ENCODE results near the gene KCNQ1. TPM values are rescaled to one million over a fixed set of nuclear protein-coding genes. Genes with fewer than 3 reads are reported as not detected.

The KCNQ1 gene
- polyA plus RNA-seq, 1 donor from 2014 or later: not detected

DNA sequence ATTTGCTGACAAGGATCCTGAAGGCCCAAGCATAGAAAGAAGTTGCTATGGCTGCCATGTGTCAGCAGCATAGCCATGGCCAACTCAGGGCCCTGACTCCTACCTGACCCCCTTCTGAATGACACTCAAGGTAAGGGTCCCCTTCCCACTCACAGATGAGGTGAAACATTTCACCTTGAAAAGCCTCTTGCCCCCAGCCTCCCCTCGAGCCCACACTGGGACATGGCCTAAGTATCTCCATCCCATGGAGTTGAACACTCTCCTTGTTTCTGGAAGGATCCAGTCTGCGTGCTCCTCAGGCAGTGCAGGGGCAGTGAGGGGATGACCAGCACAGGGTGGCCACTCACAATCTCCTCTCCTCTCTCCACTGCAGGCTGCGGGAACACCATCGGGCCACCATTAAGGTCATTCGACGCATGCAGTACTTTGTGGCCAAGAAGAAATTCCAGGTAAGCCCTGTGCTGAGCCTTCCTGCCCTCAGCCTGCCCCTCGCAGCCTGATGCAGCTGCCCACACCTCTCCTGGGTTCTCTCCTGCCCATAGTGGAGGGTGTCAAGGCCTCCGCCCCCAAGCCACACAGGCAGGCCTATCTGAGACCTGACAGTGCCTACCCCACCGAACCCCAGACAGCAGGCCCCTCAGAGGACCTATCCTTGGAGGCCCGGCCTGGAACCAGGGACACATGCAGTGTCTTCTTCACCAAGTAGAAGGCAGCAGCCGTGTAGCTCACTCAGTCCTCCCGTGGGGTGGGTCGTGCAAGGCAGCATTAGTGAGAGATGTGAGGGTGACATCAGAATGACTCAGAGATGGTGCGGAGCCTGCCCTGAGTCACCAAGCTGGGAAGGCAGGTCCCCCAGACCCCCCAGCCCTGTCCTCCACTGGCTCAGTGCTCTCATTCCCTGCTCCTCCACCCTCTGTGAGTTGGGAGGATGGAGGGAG lies 323.9 kb downstream of the KCNQ1 start:
- H3K9me3 ChIP-seq (ENCODE audit: low read length): no peaks in the 10 kb centered on the region
- no peaks in the 10 kb centered on the region for H3K27me3 ChIP-seq (ENCODE audit: insufficient read depth, low read depth, low read length)
- H3K9me2 ChIP-seq (ENCODE audit: insufficient read depth, low read length): no peaks in the 10 kb centered on the region

DNA sequence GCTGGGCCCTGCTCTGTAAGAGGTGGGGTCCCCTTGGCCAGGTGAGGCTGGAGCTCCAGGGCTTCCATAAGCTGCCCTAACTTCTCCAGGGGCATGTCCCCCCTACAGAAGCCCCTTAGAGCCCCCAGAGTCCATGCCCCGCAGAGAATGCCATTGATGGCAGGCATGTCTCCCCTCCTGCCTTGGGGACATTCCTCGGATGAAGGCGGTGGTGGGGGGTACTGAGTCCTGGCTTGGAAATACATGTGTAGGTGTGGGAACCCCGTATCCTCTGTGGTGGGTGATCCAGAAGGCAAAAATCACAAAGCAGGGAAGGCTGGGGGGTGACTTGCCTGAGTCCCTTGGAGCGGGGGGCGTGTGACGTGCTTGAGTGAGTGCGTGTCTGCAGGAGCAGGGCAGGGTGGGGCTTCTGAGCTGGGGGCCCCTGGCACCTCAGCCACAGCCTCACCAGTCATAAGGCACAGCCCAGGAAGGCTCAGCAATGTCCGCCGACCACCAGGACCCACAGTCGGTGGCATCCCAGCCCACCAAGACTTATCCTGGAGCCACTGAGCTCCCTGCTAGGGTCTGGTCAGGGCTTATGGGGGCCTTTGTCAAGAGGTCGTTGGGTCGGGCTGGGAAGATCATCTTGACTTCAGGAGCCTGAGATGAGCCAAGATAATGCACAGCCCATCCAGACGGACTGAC lies 324.7 kb downstream of the KCNQ1 start:
- Histone ChIP-seq H3K4me3 (ENCODE audit: low read length) (no peak overlapping the region), H3K9ac (ENCODE audit: low read length) (no peak overlapping the region), H3K4me2 (ENCODE audit: low read length) (no peak overlapping the region), H3K36me3 (ENCODE audit: insufficient read depth, low read length) (no peaks in the 10 kb centered on the region), H3K79me2 (replicated peaks; ENCODE audit: insufficient read depth, low read length) (no peaks in the 10 kb centered on the region), H3K27me3 (ENCODE audit: insufficient read depth, low read depth, low read length) (no peaks in the 10 kb centered on the region), H3K27ac (ENCODE audit: low read length) (no peak overlapping the region), H4K20me1 (ENCODE audit: insufficient read depth) (no peaks in the 10 kb centered on the region), H3K9me3 (ENCODE audit: low read length) (no peaks in the 10 kb centered on the region), H3F3A (ENCODE audit: insufficient read depth, low read length, poor library complexity, severe bottlenecking) (no peaks in the 10 kb centered on the region), H3K9me2 (ENCODE audit: insufficient read depth, low read length) (no peaks in the 10 kb centered on the region), H2AFZ (ENCODE audit: low read depth, low read length) (no peak overlapping the region)
- TF ChIP-seq EZH2 (IDR thresholded peaks at IDR 0.05; ENCODE audit: borderline replicate concordance, insufficient read depth, low read length, poor library complexity, severe bottlenecking) (no peak), RAD21 (conservative IDR thresholded peaks at IDR 0.05) (no peak), SMC3 (conservative IDR thresholded peaks at IDR 0.05; ENCODE audit: poor library complexity) (no peak), POLR2AphosphoS5 (IDR thresholded peaks at IDR 0.05) (no peak), MXI1 (conservative IDR thresholded peaks at IDR 0.05; ENCODE audit: poor library complexity, severe bottlenecking) (no peak), EP300 (conservative IDR thresholded peaks at IDR 0.05; ENCODE audit: poor library complexity, severe bottlenecking) (no peak), TAF1 (IDR thresholded peaks at IDR 0.05; ENCODE audit: low read depth) (no peak)
- TF ChIP-seq, protein P1, sequence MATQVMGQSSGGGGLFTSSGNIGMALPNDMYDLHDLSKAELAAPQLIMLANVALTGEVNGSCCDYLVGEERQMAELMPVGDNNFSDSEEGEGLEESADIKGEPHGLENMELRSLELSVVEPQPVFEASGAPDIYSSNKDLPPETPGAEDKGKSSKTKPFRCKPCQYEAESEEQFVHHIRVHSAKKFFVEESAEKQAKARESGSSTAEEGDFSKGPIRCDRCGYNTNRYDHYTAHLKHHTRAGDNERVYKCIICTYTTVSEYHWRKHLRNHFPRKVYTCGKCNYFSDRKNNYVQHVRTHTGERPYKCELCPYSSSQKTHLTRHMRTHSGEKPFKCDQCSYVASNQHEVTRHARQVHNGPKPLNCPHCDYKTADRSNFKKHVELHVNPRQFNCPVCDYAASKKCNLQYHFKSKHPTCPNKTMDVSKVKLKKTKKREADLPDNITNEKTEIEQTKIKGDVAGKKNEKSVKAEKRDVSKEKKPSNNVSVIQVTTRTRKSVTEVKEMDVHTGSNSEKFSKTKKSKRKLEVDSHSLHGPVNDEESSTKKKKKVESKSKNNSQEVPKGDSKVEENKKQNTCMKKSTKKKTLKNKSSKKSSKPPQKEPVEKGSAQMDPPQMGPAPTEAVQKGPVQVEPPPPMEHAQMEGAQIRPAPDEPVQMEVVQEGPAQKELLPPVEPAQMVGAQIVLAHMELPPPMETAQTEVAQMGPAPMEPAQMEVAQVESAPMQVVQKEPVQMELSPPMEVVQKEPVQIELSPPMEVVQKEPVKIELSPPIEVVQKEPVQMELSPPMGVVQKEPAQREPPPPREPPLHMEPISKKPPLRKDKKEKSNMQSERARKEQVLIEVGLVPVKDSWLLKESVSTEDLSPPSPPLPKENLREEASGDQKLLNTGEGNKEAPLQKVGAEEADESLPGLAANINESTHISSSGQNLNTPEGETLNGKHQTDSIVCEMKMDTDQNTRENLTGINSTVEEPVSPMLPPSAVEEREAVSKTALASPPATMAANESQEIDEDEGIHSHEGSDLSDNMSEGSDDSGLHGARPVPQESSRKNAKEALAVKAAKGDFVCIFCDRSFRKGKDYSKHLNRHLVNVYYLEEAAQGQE (IDR thresholded peaks at IDR 0.05; ENCODE audit: borderline replicate concordance): no peak
- TF ChIP-seq, protein P2, sequence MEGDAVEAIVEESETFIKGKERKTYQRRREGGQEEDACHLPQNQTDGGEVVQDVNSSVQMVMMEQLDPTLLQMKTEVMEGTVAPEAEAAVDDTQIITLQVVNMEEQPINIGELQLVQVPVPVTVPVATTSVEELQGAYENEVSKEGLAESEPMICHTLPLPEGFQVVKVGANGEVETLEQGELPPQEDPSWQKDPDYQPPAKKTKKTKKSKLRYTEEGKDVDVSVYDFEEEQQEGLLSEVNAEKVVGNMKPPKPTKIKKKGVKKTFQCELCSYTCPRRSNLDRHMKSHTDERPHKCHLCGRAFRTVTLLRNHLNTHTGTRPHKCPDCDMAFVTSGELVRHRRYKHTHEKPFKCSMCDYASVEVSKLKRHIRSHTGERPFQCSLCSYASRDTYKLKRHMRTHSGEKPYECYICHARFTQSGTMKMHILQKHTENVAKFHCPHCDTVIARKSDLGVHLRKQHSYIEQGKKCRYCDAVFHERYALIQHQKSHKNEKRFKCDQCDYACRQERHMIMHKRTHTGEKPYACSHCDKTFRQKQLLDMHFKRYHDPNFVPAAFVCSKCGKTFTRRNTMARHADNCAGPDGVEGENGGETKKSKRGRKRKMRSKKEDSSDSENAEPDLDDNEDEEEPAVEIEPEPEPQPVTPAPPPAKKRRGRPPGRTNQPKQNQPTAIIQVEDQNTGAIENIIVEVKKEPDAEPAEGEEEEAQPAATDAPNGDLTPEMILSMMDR (IDR thresholded peaks at IDR 0.05; ENCODE audit: poor library complexity, severe bottlenecking): no peak

More for the DNA sequence above, 323.9 kb downstream of the KCNQ1 start:
- H3K4me3 ChIP-seq (ENCODE audit: low read length): no peak overlapping the region
- H3K4me2 ChIP-seq (ENCODE audit: low read length): no peak overlapping the region
- no peak for TF ChIP-seq POLR2AphosphoS5 (IDR thresholded peaks at IDR 0.05)
- no peak for TF ChIP-seq RAD21 (conservative IDR thresholded peaks at IDR 0.05)
- TF ChIP-seq SMC3 (conservative IDR thresholded peaks at IDR 0.05; ENCODE audit: poor library complexity): no peak
- H2AFZ ChIP-seq (ENCODE audit: low read depth, low read length): no peak overlapping the region
- no peaks in the 10 kb centered on the region for H3K36me3 ChIP-seq (ENCODE audit: insufficient read depth, low read length)
- no peaks in the 10 kb centered on the region for H4K20me1 ChIP-seq (ENCODE audit: insufficient read depth)
- H3K27ac ChIP-seq (ENCODE audit: low read length): no peak overlapping the region
- no peaks in the 10 kb centered on the region for H3F3A ChIP-seq (ENCODE audit: insufficient read depth, low read length, poor library complexity, severe bottlenecking)
- H3K79me2 ChIP-seq (replicated peaks; ENCODE audit: insufficient read depth, low read length): no peaks in the 10 kb centered on the region
- H3K9ac ChIP-seq (ENCODE audit: low read length): no peak overlapping the region

Data from neural cell (in vitro differentiated cells).